Psoas muscle (tissue), 8 donors: Measurements from ENCODE around the gene NDST1. TPM values are rescaled to one million over a fixed set of nuclear protein-coding genes. Genes with fewer than 3 reads are reported as not detected.

Experiments used
- ATAC-seq, 4 donors: fragments of 200-7000 bp; cut with Tn5 transposase; one replicate each; pipeline ENCODE4 v1.9.1; 2020; ENCODE audit warnings: moderate library complexity in 3 of 4, mild to moderate bottlenecking in 2 of 4
- DNase-seq, 2 donors: peaks; one replicate each; pipeline ENCODE4 v3.0.0-alpha.2; 2020
- H3K27ac ChIP-seq: fragments of 200-600 bp; one replicate; pipeline ENCODE4 v1.8.0; 2022
- H3K27me3 ChIP-seq, 3 donors: fragments of 200-600 bp in 1 of 3; one replicate each; pipeline versions ENCODE4 v1.6.1 to v1.8.0; 2013 to 2022; ENCODE audit warnings: low read length in 2 of 3, mild to moderate bottlenecking in 2 of 3, moderate library complexity in 1 of 3; ENCODE audit not compliant: insufficient read depth in 3 of 3
- H3K36me3 ChIP-seq, 2 donors: fragments of 200-600 bp in 1 of 2; one replicate each; pipeline versions ENCODE4 v1.6.1 to v1.8.0; 2013 to 2022; ENCODE audit warnings: low read depth in 1 of 2, mild to moderate bottlenecking in 1 of 2, moderate library complexity in 1 of 2; ENCODE audit not compliant: insufficient read depth in 1 of 2
- H3K4me1 ChIP-seq: fragments of 200-600 bp; one replicate; pipeline ENCODE4 v1.8.0; 2022
- H3K4me3 ChIP-seq: fragments of 200-600 bp; one replicate; pipeline ENCODE4 v1.8.0; 2022; ENCODE audit warnings: mild to moderate bottlenecking
- H3K9me3 ChIP-seq: fragments of 200-600 bp; one replicate; pipeline ENCODE4 v1.8.0; 2022
- CTCF ChIP-seq: fragments of 200-600 bp; IDR thresholded peaks from one replicate; pipeline ENCODE4 v1.8.0; 2022; ENCODE audit warnings: antibody characterized with exemption
- WGBS, 3 donors: extraction: QIAGEN DNeasy Blood & Tissue Kit; methylation state at CpG; one replicate each; pipeline versions ENCODE4 v1.1.6 to v1.1.7; 2013; 5-methylcytosine and 5-hydroxymethylcytosine counted together
- intact Hi-C, 2 donors: fragments of 100-400 bp; cut with DNase I; formaldehyde crosslinking; loops; one replicate each; pipeline versions ENCODE4 v1.11.0 to v1.14.2; 2022
- polyA plus RNA-seq, 3 donors: library from polyadenylated mRNA; stranded (reverse); fragments of 200-250 nt; gene quantifications; one replicate each; pipeline ENCODE4 v1.2.3, GENCODE V29; 2013
- total RNA-seq, 4 donors: library from RNA; stranded (reverse); fragmentation: NEBNext Ultra II Directional in 2 of 4; extraction: Animal tissue kit (Norgen Biotek cat#: 25700) in 2 of 4; gene quantifications; one replicate each; pipeline versions ENCODE4 v1.2.1 to v1.2.4, GENCODE V29; 2021 to 2023
- donor health status: healthy with polysubstance abuse.
- donor health status: DM: no; HTN: no; CAD: no; lungs with moderate emphysema.
- donor health status: Bipolar disorder and iron deficiency.
- donor health status: healthy.
- donor health status: DM: yes; HTN: yes; CAD: no.
- donor health status: DM: no; HTN: no; CAD: no.
- donor health status: DM: no; HTN: no; CAD: no.
- donor health status: DM: yes; HTN: yes; CAD: no.

The NDST1 gene
- total and polyA plus RNA-seq, 7 donors: 11.0 to 40.2 (median 30.1) TPM

- Histone ChIP-seq H3K4me3 (no peak overlapping the region), H3K27ac (peak overlapping the region; percentile 74), H3K36me3 (no peaks in the 10 kb centered on the region), H3K4me1 (peaks cover 67% of the 10 kb centered on the region), H3K9me3 (no peaks in the 10 kb centered on the region), H3K27me3 (no peaks in the 10 kb centered on the region)
- peak; percentile 85 to 91 for DNase-seq
- intact Hi-C loops: loop anchor here in 1 of 2 donors (1.0 to 5.0 kb wide), 2 partner anchors 20 to 35 kb away; no protein-coding TSS in a partner anchor
- 28 to 45% (median 32%) methylated on average over 14 of the region's 14 CpGs for WGBS, 3 donors
- TF ChIP-seq CTCF: no peak
- peak; percentile 81 to 91 (median 90) for ATAC-seq
These were observed 10.5 kb upstream of the NDST1 start for GRCh38 chr5:150497274-150497988.

GRCh38 chr5:150497989-150498317 lies 10.0 kb upstream of the NDST1 start:
- WGBS, 3 donors: 34 to 69% (median 52%) methylated on average over 5 of the region's 5 CpGs
- peaks cover 66% of the 10 kb centered on the region for H3K4me1 ChIP-seq
- no peak for TF ChIP-seq CTCF
- DNase-seq (peak; percentile 37 to 66), ATAC-seq (peak in 3 of 4 donors; percentile 44 to 64 (median 52))
- intact Hi-C loops: loop anchor here in 1 of 2 donors (1.0 to 5.0 kb wide), 2 partner anchors 19 to 34 kb away; no protein-coding TSS in a partner anchor
- no peaks in the 10 kb centered on the region for H3K36me3 ChIP-seq
- no peaks in the 10 kb centered on the region for H3K9me3 ChIP-seq
- no peaks in the 10 kb centered on the region for H3K27me3 ChIP-seq
- H3K27ac ChIP-seq: peak overlapping the region; percentile 74
- H3K4me3 ChIP-seq: no peak overlapping the region

- peaks cover 72% of the 10 kb centered on the region for H3K4me1 ChIP-seq
- no peak for DNase-seq
- intact Hi-C loops: loop anchor here in 1 of 2 donors (5.0 kb wide), 1 partner anchor 34 kb away; no protein-coding TSS in a partner anchor
- H3K36me3 ChIP-seq: no peaks in the 10 kb centered on the region
- peak overlapping the region; percentile 74 for H3K27ac ChIP-seq
- H3K4me3 ChIP-seq: no peak overlapping the region
- no peak for TF ChIP-seq CTCF
- 22 to 33% (median 23%) methylated on average over 6 of the region's 6 CpGs for WGBS, 3 donors
- ATAC-seq: peak in 2 of 4 donors; percentile 29
- H3K27me3 ChIP-seq: no peaks in the 10 kb centered on the region
- H3K9me3 ChIP-seq: no peaks in the 10 kb centered on the region
These were observed 9.4 kb upstream of the NDST1 start for GRCh38 chr5:150498501-150498900.

- TF ChIP-seq CTCF: no peak
- no peaks in the 10 kb centered on the region for H3K36me3 ChIP-seq
- DNase-seq: no peak
- H3K4me1 ChIP-seq: peaks cover 76% of the 10 kb centered on the region
- peak overlapping the region; percentile 74 for H3K27ac ChIP-seq
- no peaks in the 10 kb centered on the region for H3K9me3 ChIP-seq
- no peak overlapping the region for H3K4me3 ChIP-seq
- H3K27me3 ChIP-seq: no peaks in the 10 kb centered on the region
- intact Hi-C loops: loop anchor here in 1 of 2 donors (5.0 kb wide), 1 partner anchor 33 kb away; no protein-coding TSS in a partner anchor
- no peak for ATAC-seq
These were observed 9.0 kb upstream of the NDST1 start for GRCh38 chr5:150498971-150499370.
